ENCODE measurements around the gene MAPK11. TPM values are rescaled to one million over a fixed set of nuclear protein-coding genes. Genes with fewer than 3 reads are reported as not detected.

Gene MAPK11
- total and polyA plus RNA-seq, 2 experiments from 2014 or later, result 0.12 to 0.63 TPM

DNA sequence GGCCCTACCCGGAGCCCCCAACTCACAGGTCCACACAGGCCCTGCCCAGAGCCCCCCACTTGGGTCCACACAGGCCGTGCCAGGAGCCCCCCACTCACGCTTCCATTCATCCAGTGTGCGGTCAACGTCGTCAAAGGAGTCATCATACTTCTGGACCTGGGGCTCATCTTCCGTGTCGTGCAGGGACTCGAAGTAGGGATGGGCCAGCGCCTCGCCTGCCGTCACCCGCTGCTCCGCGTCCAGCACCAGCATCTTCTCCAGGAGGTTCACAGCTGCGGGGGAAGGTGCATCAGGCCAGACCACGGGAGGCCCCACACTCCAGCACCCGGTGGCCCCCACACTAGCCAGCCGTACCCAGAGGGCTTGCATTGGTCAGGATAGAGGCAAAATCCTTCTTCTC is 15.1 kb downstream of the MAPK11 start:
- no peak for DNase-seq (ENCODE audit: low read depth in 1 of 2, low spot score in 1 of 2)
- Histone ChIP-seq H3K27ac (no peak overlapping the region), H3K9me3 (ENCODE audit: low read depth) (no peaks in the 10 kb centered on the region), H3K4me1 (ENCODE audit: low read depth) (peaks cover 5% of the 10 kb centered on the region), H3K36me3 (no peaks in the 10 kb centered on the region), H3K27me3 (no peaks in the 10 kb centered on the region), H3K4me3 (no peak overlapping the region)
- TF ChIP-seq, protein P1, sequence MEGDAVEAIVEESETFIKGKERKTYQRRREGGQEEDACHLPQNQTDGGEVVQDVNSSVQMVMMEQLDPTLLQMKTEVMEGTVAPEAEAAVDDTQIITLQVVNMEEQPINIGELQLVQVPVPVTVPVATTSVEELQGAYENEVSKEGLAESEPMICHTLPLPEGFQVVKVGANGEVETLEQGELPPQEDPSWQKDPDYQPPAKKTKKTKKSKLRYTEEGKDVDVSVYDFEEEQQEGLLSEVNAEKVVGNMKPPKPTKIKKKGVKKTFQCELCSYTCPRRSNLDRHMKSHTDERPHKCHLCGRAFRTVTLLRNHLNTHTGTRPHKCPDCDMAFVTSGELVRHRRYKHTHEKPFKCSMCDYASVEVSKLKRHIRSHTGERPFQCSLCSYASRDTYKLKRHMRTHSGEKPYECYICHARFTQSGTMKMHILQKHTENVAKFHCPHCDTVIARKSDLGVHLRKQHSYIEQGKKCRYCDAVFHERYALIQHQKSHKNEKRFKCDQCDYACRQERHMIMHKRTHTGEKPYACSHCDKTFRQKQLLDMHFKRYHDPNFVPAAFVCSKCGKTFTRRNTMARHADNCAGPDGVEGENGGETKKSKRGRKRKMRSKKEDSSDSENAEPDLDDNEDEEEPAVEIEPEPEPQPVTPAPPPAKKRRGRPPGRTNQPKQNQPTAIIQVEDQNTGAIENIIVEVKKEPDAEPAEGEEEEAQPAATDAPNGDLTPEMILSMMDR (IDR thresholded peaks at IDR 0.05; ENCODE audit: low read depth, low read length), result no peak

DNA sequence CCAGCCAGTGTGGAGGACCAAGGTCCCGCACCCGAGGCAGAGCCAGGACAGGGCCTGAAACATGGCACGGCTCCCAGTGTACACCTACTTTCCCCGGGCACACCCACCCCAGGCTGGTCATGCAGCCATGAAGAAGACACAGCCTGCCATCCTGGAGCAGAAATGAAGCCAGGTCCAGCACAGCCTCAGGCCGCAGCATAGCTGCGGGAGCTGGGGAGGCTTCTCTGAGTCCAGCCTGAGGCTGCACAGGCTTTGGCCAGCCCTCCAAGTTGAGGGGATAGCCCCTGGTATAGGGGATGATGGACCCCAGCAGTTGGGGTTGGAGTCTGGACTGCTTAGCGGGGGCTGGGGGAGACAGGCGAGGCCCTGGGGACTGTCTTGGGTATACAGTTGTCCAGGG is 16.2 kb downstream of the MAPK11 start:
- H3K36me3 ChIP-seq, result no peaks in the 10 kb centered on the region

DNA sequence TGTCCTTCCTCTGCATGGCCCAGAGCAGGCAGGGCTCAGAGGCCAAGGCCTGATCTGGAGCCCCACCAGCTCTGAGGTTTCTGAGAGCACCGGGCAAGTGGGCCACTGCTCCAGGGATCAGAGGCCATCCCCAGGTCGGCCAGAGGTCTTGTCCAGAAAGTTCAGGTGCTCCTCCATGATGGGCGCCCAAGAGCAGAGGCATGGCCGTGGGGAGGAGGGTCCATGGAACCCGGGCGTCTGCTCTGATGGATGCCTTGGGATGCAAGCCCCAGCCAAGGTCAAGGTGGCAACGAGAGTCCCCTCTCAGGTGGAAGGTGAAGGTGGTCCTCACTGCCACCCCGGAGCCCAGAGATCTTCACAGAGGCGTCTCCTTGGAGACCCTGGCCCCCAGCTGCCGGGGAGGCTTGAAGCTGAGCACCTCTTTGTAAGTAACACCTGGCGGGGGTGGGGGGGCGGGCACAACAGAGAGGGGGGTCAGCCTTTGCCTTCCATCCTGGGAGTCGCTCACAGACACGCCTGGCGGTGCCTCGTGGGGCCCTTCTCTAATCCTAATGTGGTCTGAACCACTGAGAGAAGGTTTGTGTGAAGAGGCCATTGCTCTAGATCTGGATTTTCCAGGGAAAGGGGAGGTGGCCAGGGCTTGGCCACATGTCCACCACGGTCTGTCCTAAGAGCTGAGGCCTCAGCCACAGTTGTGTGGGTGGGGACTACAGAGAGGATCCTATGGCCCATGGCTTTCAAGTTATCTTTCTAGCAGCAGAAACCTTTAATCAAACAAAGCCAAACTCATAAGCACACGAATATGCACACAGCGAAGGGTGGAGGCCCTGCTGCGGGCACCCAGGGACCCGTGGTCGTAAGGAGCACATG is 16.9 kb downstream of the MAPK11 start:
- DNase-seq (ENCODE audit: low read depth in 1 of 2, low spot score in 1 of 2), result no peak
- no peaks in the 10 kb centered on the region for H3K27me3 ChIP-seq
- TF ChIP-seq, protein P1 (IDR thresholded peaks at IDR 0.05; ENCODE audit: low read depth, low read length), result no peak

More for the DNA sequence above, 16.2 kb downstream of the MAPK11 start:
- H3K9me3 ChIP-seq (ENCODE audit: low read depth), result no peaks in the 10 kb centered on the region
- TF ChIP-seq, protein P1 (IDR thresholded peaks at IDR 0.05; ENCODE audit: low read depth, low read length), result no peak
- H3K4me3 ChIP-seq, result no peak overlapping the region
- H3K27ac ChIP-seq, result no peak overlapping the region
- DNase-seq (ENCODE audit: low read depth in 1 of 2, low spot score in 1 of 2), result no peak
- H3K27me3 ChIP-seq, result no peaks in the 10 kb centered on the region
- H3K4me1 ChIP-seq (ENCODE audit: low read depth), result peaks cover 7% of the 10 kb centered on the region

DNA sequence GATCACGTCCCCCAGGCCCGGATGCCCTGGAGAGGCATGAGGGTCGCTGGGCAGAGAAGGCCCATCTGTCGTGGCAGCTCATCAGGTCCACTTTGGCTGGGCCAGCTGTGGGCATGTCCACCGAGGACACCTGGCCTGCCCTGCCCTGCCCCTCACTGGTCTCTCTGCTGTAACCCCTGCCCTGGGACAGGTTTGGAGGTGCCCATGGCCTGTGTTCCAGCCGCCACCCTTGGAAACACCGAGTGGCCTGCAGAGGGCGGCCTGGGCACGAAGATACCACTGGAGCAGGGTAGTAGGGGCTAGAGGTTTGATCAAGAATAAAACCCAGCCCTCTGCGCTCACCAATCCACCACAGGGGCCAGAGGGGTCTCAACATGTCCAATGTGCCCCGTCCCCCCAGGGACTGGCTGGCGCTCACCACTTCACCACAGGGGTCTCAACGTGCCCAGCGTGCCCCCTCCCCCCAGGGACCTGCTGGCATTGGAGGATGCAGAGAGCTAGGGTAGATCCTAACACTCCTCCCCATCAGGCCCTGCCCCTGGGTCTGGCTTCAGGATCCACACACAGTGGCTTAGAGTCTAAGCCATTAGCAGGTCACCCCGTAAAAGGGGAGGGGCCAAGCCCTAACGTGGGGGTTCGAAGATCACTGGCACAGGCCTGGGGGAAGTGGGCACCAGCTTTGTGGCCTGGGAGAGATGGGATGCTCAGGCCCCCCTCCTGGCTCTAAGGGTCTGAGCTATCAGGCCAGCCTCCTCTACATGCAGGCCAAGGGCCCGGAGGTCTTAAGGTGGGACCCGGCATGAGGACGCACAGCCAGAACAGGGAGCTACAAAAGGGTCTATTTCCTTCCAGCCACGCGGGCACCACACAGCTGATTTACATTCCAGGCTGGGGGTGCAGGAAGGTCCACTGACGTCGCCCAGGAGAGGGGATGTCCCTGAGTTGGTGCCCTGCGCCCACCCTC is 17.8 kb downstream of the MAPK11 start:
- Histone ChIP-seq H3K27me3 (no peaks in the 10 kb centered on the region), H3K9me3 (ENCODE audit: low read depth) (no peaks in the 10 kb centered on the region), H3K4me1 (ENCODE audit: low read depth) (peaks cover 7% of the 10 kb centered on the region), H3K4me3 (no peak overlapping the region), H3K27ac (no peak overlapping the region), H3K36me3 (no peaks in the 10 kb centered on the region)
- TF ChIP-seq, protein P1 (IDR thresholded peaks at IDR 0.05; ENCODE audit: low read depth, low read length), result peak; percentile 74
- DNase-seq (ENCODE audit: low read depth in 1 of 2, low spot score in 1 of 2), result peak; percentile 68 to 71

More for the DNA sequence above, 16.9 kb downstream of the MAPK11 start:
- H3K4me3 ChIP-seq, result no peak overlapping the region
- no peaks in the 10 kb centered on the region for H3K9me3 ChIP-seq (ENCODE audit: low read depth)
- H3K36me3 ChIP-seq, result no peaks in the 10 kb centered on the region
- H3K27ac ChIP-seq, result no peak overlapping the region
- H3K4me1 ChIP-seq (ENCODE audit: low read depth), result peaks cover 7% of the 10 kb centered on the region

DNA sequence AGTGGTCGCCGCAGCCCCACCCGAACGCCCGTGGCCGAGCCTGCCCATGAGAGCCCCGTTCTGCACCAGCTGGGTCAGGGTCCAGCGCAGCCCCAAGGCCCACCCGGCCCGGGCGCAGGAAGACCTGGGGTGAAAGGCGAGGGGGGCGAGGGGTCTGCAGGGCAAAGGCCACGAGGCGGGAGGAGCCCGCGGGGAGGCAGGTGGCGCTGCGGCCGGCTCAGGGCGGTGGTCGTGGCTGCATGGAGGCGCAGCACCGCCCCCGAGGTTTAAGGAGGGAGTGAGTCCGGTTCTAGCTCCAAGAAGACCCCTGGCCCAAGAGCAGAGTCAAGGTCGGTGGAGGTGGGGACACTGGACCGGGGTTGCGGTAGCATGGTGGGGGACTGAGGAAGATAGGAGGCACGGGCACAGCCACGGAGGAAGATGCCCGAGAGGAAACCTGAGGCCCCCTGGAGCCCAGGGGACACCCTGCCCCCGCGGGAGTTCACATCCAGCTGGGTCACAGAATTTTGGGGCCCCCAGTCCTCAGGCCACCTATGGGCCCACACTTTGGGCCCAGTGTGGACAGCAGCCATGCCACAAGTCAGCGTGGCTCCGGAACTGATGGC is 18.6 kb downstream of the MAPK11 start:
- no peak for DNase-seq (ENCODE audit: low read depth in 1 of 2, low spot score in 1 of 2)
- Histone ChIP-seq H3K4me3 (peak overlapping the region; percentile 82), H3K27me3 (no peaks in the 10 kb centered on the region), H3K36me3 (peaks cover under 1% of the 10 kb centered on the region), H3K9me3 (ENCODE audit: low read depth) (no peaks in the 10 kb centered on the region), H3K4me1 (ENCODE audit: low read depth) (peaks cover 7% of the 10 kb centered on the region), H3K27ac (no peak overlapping the region)
- TF ChIP-seq, protein P1 (IDR thresholded peaks at IDR 0.05; ENCODE audit: low read depth, low read length), result no peak

Data from cardiac muscle cell (in vitro differentiated cells and primary cell).